K562 (cell line): ENCODE measurements around the gene GLB1L. TPM values are rescaled to one million over a fixed set of nuclear protein-coding genes. Genes with fewer than 3 reads are reported as not detected.

ENCODE experiments used
- BMI1 ChIP-seq: fragments of 150-350 bp; IDR thresholded peaks from 2 replicates; pipeline ENCODE4 v1.6.1; 2014; ENCODE audit warnings: low read length
- BRD4 ChIP-seq: fragments of 200-600 bp; sonication (generic); IDR thresholded peaks from 2 replicates; pipeline ENCODE4 v1.6.1; 2017; ENCODE audit warnings: inconsistent platforms
- CUX1 ChIP-seq: fragments of 200-800 bp; sonication (Bioruptor generic); IDR thresholded peaks from 2 replicates; pipeline ENCODE4 v1.6.1; 2016; ENCODE audit warnings: missing genetic modification characterization, missing compliant biosample characterization
- HLTF ChIP-seq: fragments of 450-650 bp; IDR thresholded peaks from 2 replicates; pipeline ENCODE4 v1.6.1; 2016
- HMBOX1 ChIP-seq: sonication (generic); IDR thresholded peaks from 2 replicates; pipeline ENCODE4 v1.6.1; 2016
- MTA3 ChIP-seq: fragments of 450-650 bp; formaldehyde crosslinking; IDR thresholded peaks from 2 replicates; pipeline ENCODE4 v1.6.1; 2017; ENCODE audit warnings: mild to moderate bottlenecking, borderline replicate concordance
- MXI1 ChIP-seq: IDR thresholded peaks from 2 replicates; pipeline ENCODE4 v1.6.1; 2011; ENCODE audit warnings: low read depth, mild to moderate bottlenecking, improper control_type of control experiment, low read length
- NCOA2 ChIP-seq, 2 experiments: fragments of 450-650 bp; IDR thresholded peaks; 2 replicates each; pipeline ENCODE4 v1.6.1; 2018; ENCODE audit warnings: mild to moderate bottlenecking in 2 of 2, moderate library complexity in 1 of 2; ENCODE audit not compliant: partially characterized antibody in 2 of 2
- PPARD ChIP-seq: fragments of 250-450 bp; sonication (Bioruptor Pico); IDR thresholded peaks from 2 replicates; pipeline ENCODE4 v1.8.0; 2022; ENCODE audit warnings: inconsistent platforms, mild to moderate bottlenecking, moderate library complexity
- SREBF1 ChIP-seq: fragments of 150-350 bp; IDR thresholded peaks from 2 replicates; pipeline ENCODE4 v1.6.1; 2014; ENCODE audit warnings: antibody characterized with exemption, low read depth, low read length, borderline replicate concordance
- XRCC3 ChIP-seq: fragments of 450-650 bp; IDR thresholded peaks from 2 replicates; pipeline ENCODE4 v1.6.1; 2017; ENCODE audit warnings: mild to moderate bottlenecking, moderate library complexity
- ZNF12 ChIP-seq: sonication (generic); formaldehyde crosslinking; IDR thresholded peaks from 2 replicates; pipeline ENCODE4 v1.4.0; 2020; ENCODE audit warnings: mild to moderate bottlenecking, missing genetic modification reagents
- ZNF347 ChIP-seq: fragments of 450-650 bp; formaldehyde crosslinking; IDR thresholded peaks from 2 replicates; pipeline ENCODE4 v1.4.0; 2020; ENCODE audit warnings: low read depth, mild to moderate bottlenecking, moderate library complexity
- polyA plus RNA-seq, 8 experiments: library from polyadenylated mRNA; depleted of rRNA in 4 of 8; stranded (reverse) in 5 of 8; unstranded in 3 of 8; fragments of >200 nt; fragmentation: Nextera tagmentation in 2 of 8; fragmentation: Illumina TruSeq in 1 of 8; extraction: Ambion mirVana in 2 of 8; extraction: Trizol in 1 of 8; gene quantifications; 2 replicates each; pipeline versions ENCODE4 v1.2.1 to v1.2.3, GENCODE V29; 2011 to 2014; ENCODE audit warnings: inconsistent platforms in 1 of 8, missing spikeins in 1 of 8
- total RNA-seq, 7 experiments: library from RNA; depleted of rRNA in 6 of 7; stranded (reverse); fragments of >200 nt in 6 of 7; fragmentation: Illumina TruSeq in 2 of 7; extraction: Trizol in 2 of 7; gene quantifications; 2 replicates each; pipeline versions ENCODE4 v1.2.1 to v1.2.3, GENCODE V29; 2011 to 2021; ENCODE audit warnings: low replicate concordance in 1 of 7
- TF ChIP-seq, protein P1 (sequence below): IDR thresholded peaks from 3 replicates; pipeline ENCODE4 v1.6.1; 2011; ENCODE audit warnings: borderline replicate concordance, mild to moderate bottlenecking, moderate library complexity; ENCODE audit not compliant: insufficient read length; ENCODE audit errors: extremely low read depth
- TF ChIP-seq, protein P2 (sequence below): fragments of 450-650 bp; IDR thresholded peaks from 2 replicates; pipeline ENCODE4 v1.7.1; 2018; ENCODE audit warnings: mild to moderate bottlenecking, low read depth; ENCODE audit not compliant: partially characterized antibody

The GLB1L gene
- total and polyA plus RNA-seq, 9 of the 15 experiments (the other 6 are each of a cell fraction or from before 2014, with no cell fraction given): 0.42 to 2.9 (median 2.5) TPM

- TF ChIP-seq CUX1 (CRISPR knock-in tag) (no peak), HMBOX1 (no peak), MXI1 (no peak), ZNF347 (CRISPR knock-in tag) (no peak), SREBF1 (no peak), MTA3 (0 out of 2 replicates have a peak, but pooled peaks have one; percentile 75), HLTF (no peak), BRD4 (no peak), NCOA2 (IDR thresholded peaks at IDR 0.05; ENCODE audit: partially characterized antibody in 2 of 2) (no peak), XRCC3 (no peak), BMI1 (no peak), ZNF12 (CRISPR knock-in tag) (no peak), PPARD (CRISPR knock-in tag) (no peak)
- TF ChIP-seq, protein P1, sequence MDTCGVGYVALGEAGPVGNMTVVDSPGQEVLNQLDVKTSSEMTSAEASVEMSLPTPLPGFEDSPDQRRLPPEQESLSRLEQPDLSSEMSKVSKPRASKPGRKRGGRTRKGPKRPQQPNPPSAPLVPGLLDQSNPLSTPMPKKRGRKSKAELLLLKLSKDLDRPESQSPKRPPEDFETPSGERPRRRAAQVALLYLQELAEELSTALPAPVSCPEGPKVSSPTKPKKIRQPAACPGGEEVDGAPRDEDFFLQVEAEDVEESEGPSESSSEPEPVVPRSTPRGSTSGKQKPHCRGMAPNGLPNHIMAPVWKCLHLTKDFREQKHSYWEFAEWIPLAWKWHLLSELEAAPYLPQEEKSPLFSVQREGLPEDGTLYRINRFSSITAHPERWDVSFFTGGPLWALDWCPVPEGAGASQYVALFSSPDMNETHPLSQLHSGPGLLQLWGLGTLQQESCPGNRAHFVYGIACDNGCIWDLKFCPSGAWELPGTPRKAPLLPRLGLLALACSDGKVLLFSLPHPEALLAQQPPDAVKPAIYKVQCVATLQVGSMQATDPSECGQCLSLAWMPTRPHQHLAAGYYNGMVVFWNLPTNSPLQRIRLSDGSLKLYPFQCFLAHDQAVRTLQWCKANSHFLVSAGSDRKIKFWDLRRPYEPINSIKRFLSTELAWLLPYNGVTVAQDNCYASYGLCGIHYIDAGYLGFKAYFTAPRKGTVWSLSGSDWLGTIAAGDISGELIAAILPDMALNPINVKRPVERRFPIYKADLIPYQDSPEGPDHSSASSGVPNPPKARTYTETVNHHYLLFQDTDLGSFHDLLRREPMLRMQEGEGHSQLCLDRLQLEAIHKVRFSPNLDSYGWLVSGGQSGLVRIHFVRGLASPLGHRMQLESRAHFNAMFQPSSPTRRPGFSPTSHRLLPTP: no peak
- TF ChIP-seq, protein P2, sequence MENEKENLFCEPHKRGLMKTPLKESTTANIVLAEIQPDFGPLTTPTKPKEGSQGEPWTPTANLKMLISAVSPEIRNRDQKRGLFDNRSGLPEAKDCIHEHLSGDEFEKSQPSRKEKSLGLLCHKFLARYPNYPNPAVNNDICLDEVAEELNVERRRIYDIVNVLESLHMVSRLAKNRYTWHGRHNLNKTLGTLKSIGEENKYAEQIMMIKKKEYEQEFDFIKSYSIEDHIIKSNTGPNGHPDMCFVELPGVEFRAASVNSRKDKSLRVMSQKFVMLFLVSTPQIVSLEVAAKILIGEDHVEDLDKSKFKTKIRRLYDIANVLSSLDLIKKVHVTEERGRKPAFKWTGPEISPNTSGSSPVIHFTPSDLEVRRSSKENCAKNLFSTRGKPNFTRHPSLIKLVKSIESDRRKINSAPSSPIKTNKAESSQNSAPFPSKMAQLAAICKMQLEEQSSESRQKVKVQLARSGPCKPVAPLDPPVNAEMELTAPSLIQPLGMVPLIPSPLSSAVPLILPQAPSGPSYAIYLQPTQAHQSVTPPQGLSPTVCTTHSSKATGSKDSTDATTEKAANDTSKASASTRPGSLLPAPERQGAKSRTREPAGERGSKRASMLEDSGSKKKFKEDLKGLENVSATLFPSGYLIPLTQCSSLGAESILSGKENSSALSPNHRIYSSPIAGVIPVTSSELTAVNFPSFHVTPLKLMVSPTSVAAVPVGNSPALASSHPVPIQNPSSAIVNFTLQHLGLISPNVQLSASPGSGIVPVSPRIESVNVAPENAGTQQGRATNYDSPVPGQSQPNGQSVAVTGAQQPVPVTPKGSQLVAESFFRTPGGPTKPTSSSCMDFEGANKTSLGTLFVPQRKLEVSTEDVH: no peak
Measured at GRCh38 chr2:219294356-219295351, 49.4 kb upstream of the GLB1L start (continued).
